ENCODE measurements around the gene OR2AK2. TPM values are rescaled to one million over a fixed set of nuclear protein-coding genes. Genes with fewer than 3 reads are reported as not detected.

OR2AK2 gene
- not detected in 3 replicates for total RNA-seq

GRCh38 chr1:247964933-247965332, at the start of gene OR2AK2:
OR2AK2 (plus strand) TSS chr1:247965233; CDS start chr1:247965377, 144 bp downstream.
- H3K4me1 Mint-ChIP-seq: no peaks in the 10 kb centered on the region
- no peak for TF ChIP-seq CTCF (IDR thresholded peaks at IDR 0.05; ENCODE audit: unreplicated experiment)
- no peaks in the 10 kb centered on the region for H3K27me3 Mint-ChIP-seq (ENCODE audit: low read depth)
- DNase-seq (ENCODE audit: low spot score in 2 of 2, unreplicated experiment in 2 of 2): no peak
- H3K27ac Mint-ChIP-seq: no peak within 1 kb of the TSS
- no peak within 1 kb of the TSS for H3K4me3 Mint-ChIP-seq
- peaks cover 64% of the 10 kb centered on the region for H3K9me3 Mint-ChIP-seq
- H3K36me3 Mint-ChIP-seq: no peaks in the 10 kb centered on the region

GRCh38 chr1:247919952-247920351, 45.1 kb upstream of the OR2AK2 start, which contains the start of gene OR2T8:
OR2T8 (plus strand) TSS chr1:247920252; CDS start chr1:247921018, 766 bp downstream.
- no peak within 1 kb of the TSS for H3K27ac Mint-ChIP-seq
- H3K4me1 Mint-ChIP-seq: no peaks in the 10 kb centered on the region
- H3K27me3 Mint-ChIP-seq (ENCODE audit: low read depth): no peaks in the 10 kb centered on the region
- TF ChIP-seq CTCF (IDR thresholded peaks at IDR 0.05; ENCODE audit: unreplicated experiment): no peak
- no peak for DNase-seq (ENCODE audit: low spot score in 2 of 2, unreplicated experiment in 2 of 2)
- no peak within 1 kb of the TSS for H3K4me3 Mint-ChIP-seq
- H3K36me3 Mint-ChIP-seq: no peaks in the 10 kb centered on the region
- H3K9me3 Mint-ChIP-seq: peaks cover 10% of the 10 kb centered on the region

- H3K27me3 Mint-ChIP-seq (ENCODE audit: low read depth): no peaks in the 10 kb centered on the region
- TF ChIP-seq CTCF (IDR thresholded peaks at IDR 0.05; ENCODE audit: unreplicated experiment): no peak
- H3K4me3 Mint-ChIP-seq: no peak overlapping the region
- H3K27ac Mint-ChIP-seq: no peak overlapping the region
- peaks cover 11% of the 10 kb centered on the region for H3K9me3 Mint-ChIP-seq
- H3K36me3 Mint-ChIP-seq: no peaks in the 10 kb centered on the region
- H3K4me1 Mint-ChIP-seq: no peaks in the 10 kb centered on the region
- DNase-seq (ENCODE audit: low spot score in 2 of 2, unreplicated experiment in 2 of 2): no peak
Observed at GRCh38 chr1:247923941-247924340, 41.1 kb upstream of the OR2AK2 start.

GRCh38 chr1:247924868-247925267, 40.2 kb upstream of the OR2AK2 start, which contains the start of gene OR2AJ1:
OR2AJ1 (plus strand) TSS chr1:247924889; CDS start chr1:247933769, 8,880 bp downstream.
- no peak within 1 kb of the TSS for H3K4me3 Mint-ChIP-seq
- TF ChIP-seq CTCF (IDR thresholded peaks at IDR 0.05; ENCODE audit: unreplicated experiment): no peak
- H3K9me3 Mint-ChIP-seq: peaks cover 12% of the 10 kb centered on the region
- no peak within 1 kb of the TSS for H3K27ac Mint-ChIP-seq
- no peaks in the 10 kb centered on the region for H3K36me3 Mint-ChIP-seq
- DNase-seq (ENCODE audit: low spot score in 2 of 2, unreplicated experiment in 2 of 2): no peak
- no peaks in the 10 kb centered on the region for H3K27me3 Mint-ChIP-seq (ENCODE audit: low read depth)
- no peaks in the 10 kb centered on the region for H3K4me1 Mint-ChIP-seq

- Mint-ChIP-seq H3K4me3 (no peak overlapping the region), H3K36me3 (no peaks in the 10 kb centered on the region), H3K4me1 (no peaks in the 10 kb centered on the region), H3K27me3 (ENCODE audit: low read depth) (no peaks in the 10 kb centered on the region), H3K9me3 (peaks cover 22% of the 10 kb centered on the region), H3K27ac (no peak overlapping the region)
- DNase-seq (ENCODE audit: low spot score in 2 of 2, unreplicated experiment in 2 of 2): no peak
- no peak for TF ChIP-seq CTCF (IDR thresholded peaks at IDR 0.05; ENCODE audit: unreplicated experiment)
Observed at GRCh38 chr1:247933989-247934388, 31.0 kb upstream of the OR2AK2 start.

GRCh38 chr1:247935781-247936180, 29.3 kb upstream of the OR2AK2 start:
- no peaks in the 10 kb centered on the region for H3K36me3 Mint-ChIP-seq
- no peak overlapping the region for H3K4me3 Mint-ChIP-seq
- no peaks in the 10 kb centered on the region for H3K4me1 Mint-ChIP-seq

More at GRCh38 chr1:247935781-247936180, 29.3 kb upstream of the OR2AK2 start:
- no peak for DNase-seq (ENCODE audit: low spot score in 2 of 2, unreplicated experiment in 2 of 2)
- no peak for TF ChIP-seq CTCF (IDR thresholded peaks at IDR 0.05; ENCODE audit: unreplicated experiment)
- Mint-ChIP-seq H3K9me3 (peaks cover 17% of the 10 kb centered on the region), H3K27ac (no peak overlapping the region), H3K27me3 (ENCODE audit: low read depth) (no peaks in the 10 kb centered on the region)

Measured in mesothelial cell of epicardium (in vitro differentiated cells).